NCI-H128 (cell line): ENCODE results near the gene JAK1.
"Not testable (repeated sequence)": the region's sequence is repeated elsewhere in the genome, so short reads cannot be mapped to it uniquely, and the experiment has no call there.

ENCODE experiments used
- DNase-seq: peaks from one replicate; lab custom pipeline; 2025; ENCODE audit not compliant: unreplicated experiment; lab: John Stamatoyannopoulos, UW

JAK1 gene

DNA sequence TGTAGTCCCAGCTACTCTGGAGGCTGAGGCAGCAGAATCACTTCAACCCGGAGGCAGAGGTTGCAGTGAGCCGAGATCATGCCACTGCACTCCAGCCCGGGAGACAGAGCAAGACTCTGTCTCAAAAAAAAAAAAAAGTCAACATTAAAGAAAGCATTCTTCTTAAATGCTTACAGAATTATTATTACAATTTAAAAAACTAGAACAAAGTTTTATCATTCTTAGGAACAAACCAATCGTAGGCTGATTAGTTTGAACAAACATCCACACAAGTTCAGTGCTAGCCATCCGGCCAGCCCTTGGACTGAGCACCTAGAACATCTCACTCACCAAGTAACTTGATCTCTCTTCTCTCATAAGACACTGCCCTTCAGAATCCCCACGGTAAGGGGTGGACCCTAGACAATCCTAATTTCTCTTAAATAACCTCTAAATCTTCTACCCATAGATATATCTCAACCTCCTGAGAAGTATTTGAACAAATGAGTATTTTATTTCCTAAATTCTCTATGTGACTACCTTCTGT is 16.0 kb downstream of the JAK1 start:
- no peak for DNase-seq

DNA sequence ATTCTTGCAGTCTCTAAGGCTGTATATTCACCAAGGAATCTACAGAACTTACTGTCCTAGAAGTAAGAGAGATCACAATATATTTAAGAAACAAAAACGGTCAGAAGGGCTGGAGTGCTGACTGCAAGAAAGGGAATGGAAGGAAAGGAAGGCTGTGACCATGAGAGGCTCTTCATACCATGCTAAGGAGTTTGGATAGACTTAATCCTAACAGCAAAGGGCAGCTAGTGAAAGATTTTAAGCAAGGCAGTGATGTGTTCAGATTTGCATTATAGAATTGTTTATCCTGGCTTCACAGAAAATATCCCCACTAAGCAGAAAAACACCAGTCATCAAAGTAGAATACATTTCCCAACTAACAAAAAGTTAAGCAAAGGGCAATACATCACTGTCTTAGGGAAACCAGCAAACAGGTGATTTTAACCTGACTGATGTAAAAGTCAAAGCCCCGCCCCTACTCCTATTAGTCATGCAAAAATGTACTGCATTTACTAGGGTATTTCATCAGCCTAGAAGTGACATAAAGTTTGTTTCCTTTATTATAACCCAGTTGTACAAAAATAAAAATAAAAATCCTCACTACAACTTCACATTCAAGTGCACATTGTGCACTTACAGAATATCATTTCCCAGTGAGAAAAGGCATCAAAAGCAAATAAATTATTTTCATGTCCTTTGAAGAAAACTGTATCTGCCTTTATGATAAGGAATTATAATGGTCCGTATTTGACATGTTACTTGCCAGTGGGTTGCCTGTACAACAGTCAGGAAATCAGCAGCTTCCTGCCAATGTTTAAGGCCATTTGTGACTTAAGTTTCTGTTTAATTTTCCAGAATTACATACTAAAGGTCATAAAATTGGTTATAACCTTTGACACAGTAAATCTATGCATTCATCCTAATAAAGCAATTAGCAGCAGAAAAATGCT is 17.2 kb downstream of the JAK1 start:
- no peak for DNase-seq

DNA sequence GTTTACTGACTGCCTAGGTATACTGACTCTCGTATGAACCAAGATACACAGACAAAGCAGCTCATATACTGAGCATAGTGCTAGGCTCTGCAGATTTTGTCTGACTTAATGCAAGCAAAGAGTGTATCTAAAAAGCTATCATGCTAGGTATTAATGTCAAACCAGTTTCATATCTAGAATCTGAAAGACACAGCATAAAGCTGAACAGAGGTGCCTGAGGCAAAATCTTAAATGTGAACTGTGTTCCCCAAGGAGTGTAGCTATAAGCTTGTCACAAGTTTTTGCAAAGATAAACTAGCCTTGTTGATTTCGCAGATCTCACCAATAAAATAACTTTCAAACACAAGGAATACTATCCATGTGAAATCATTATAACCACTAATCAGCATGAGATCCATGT is 18.1 kb downstream of the JAK1 start:
- DNase-seq: no peak

GRCh38 chr1:64946916-64947315 is 19.4 kb downstream of the JAK1 start:
- no peak for DNase-seq

DNA sequence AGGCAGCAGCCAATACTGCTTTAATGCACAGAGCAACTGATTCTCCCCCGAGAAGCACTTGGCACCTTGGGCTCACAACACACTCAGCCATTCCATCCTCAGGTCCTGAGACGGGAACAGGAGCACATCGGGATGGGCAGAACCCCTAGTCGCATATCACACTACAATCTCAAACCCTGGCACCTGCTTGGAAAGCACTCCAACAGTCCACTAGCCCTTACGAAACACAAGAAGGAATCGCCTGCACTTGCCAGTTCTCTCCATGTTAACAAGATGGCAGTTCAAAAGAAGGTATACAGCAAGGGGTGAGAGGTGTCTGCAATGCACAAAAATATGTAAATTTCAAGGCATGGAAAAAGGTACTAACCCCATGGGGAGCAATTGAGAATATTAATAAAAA is 21.4 kb downstream of the JAK1 start:
- no peak for DNase-seq

DNA sequence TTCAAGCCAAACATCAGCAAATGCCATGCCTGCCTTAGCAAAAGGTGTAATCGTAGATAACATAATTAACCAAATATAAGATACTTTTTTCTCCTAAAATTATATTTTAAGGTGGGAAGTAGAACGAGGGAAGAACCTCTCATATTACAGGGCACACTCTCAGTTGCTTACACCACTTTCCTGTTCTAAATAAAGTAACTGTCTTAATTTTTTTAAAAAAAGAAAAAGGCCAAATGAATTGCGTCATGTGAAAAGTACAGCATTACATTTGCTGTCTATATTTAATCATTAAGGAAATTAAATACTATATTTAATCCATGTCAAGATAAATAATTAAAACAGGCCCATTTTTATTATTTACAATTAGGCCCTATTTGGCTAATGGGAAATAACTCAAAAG is 23.7 kb downstream of the JAK1 start:
- no peak for DNase-seq

DNA sequence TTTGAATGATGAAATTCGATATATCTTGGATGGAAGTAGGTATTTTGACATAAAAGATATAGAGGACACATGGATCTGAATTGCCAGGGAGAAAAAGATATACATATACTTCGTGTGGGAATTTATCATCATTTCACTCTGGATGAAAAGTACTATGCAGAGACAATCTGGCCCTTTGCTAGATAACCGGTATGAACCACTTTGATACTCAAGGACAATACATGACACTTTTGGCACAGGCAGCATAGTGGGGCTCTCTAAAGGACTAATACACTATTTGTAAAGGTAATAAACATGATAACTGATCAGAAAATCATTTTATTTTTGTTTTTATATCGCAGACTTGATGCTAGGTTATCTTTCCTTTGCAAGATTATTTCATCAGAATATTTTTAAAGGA is 24.2 kb downstream of the JAK1 start:
- no peak for DNase-seq

GRCh38 chr1:64941461-64942117 is 24.8 kb downstream of the JAK1 start:
- DNase-seq: no peak

- no peak for DNase-seq
Observed at GRCh38 chr1:64940025-64940424, 26.3 kb downstream of the JAK1 start.

DNA sequence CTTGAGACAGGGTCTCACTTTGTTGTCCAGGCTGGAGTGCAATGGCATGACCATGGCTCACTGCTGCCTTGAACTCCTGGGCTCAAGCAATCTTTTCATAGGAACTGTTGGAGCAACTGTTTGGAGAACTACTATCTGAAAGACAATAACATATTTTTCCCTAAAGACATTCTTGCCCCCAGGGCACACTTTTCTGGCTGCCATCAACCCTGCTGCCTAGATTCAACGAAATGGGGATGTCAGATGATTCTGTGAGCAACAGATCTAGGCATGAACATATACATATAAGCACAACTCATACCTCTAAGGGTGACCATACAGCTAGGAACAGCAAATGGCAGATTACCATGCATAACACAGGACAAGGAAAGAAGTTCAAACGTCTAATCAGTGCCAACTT is 27.4 kb downstream of the JAK1 start:
- DNase-seq: no peak

DNA sequence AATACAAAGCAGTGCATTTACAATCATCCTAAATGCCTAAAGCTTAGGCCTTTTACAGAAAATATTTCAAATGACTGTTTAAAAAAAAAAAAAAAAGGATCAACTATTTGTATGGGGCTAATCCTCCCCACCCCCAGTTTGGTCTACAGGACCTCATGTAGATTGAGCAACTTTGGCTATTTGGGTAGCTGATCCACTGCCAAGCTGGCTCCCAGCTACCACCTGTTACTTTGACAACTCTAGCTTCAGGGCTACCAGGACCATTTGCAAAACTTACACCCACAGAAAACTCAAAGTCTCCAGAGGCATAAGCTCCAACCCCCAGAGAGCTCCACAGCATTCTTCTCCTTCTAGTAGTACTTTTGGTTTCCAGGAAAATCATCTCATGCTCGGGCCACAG is 29.4 kb downstream of the JAK1 start:
- DNase-seq: no peak

- no peak for DNase-seq
Observed at GRCh38 chr1:64935551-64936155, 30.7 kb downstream of the JAK1 start.

DNA sequence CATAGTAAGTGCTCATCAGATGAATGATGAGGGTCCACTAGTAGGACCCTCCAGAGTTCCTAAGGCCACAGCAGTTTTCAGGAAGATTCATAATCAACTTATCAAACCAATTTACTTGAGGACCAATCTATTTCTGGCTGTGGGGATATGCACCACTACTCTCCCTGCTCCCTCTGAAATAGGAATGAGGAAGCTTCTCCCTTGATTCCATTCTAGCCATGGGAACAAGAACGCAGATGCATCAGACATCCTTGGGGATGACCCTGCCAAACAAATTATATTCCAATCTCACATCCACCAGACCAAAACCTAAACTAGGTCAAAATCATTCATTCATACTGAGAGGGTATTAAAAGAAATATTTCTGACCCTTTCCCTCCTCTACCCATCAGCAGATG is 31.5 kb downstream of the JAK1 start:
- no peak for DNase-seq

- DNase-seq: no peak
Observed at GRCh38 chr1:64934115-64934877, 32.1 kb downstream of the JAK1 start.

GRCh38 chr1:64933296-64934070 is 32.9 kb downstream of the JAK1 start:
- no peak for DNase-seq

- no peak for DNase-seq
Observed at GRCh38 chr1:64932962-64933295, 33.4 kb downstream of the JAK1 start.

DNA sequence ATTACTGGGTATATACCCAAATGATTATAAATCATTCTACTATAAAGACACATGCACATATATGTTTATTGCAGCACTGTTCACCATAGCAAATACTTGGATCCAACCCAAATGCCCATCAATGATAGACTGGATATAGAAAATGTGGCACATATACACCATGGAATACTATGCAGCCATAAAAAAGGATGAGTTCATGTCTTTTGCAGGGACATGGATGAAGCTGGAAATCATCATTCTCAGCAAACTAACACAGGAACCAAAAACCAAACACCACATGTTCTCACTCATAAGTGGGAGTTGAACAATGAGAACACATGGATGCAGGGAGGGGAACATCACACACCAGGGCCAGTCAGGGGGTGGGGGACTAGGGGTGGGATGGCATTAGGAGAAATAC is 35.7 kb downstream of the JAK1 start:
- not testable (repeated sequence) for DNase-seq

- DNase-seq: no peak
Observed at GRCh38 chr1:64929221-64929620, 37.1 kb downstream of the JAK1 start.

GRCh38 chr1:64928325-64928724 is 38.0 kb downstream of the JAK1 start:
- no peak for DNase-seq

- DNase-seq: no peak
Observed at GRCh38 chr1:64925594-64925993, 40.8 kb downstream of the JAK1 start.
